Measurements from ENCODE around the gene MMP17.
A peak's percentile ranks its signal among the peaks of the same experiment; 100 is the strongest.

MMP17 gene

DNA sequence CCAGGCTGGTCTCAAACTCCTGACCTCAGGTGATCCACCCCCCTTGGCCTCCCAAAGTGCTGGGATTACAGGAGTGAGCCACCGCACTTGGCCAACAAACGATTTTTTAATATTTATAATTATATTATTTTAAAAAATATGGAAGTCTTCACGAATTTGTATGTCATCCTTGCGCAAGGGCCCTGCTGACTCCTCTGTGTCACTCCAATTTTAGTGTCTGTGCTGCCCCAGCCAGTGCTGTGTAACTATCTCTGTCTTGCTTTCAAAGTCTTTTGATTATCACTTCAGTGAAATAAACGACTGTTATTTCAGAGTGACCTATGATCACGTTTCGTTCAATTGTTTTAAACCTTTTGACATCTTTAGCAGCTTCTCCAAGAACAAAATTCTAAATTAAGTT is 13.1 kb upstream of the MMP17 start:
- Histone ChIP-seq H3K4me1 (ENCODE audit: control insufficient read depth, insufficient read depth, low read length) (peaks cover 3% of the 10 kb centered on the region), H3K4me3 (ENCODE audit: low read length) (no peak overlapping the region), H3K9me3 (ENCODE audit: control insufficient read depth, insufficient read depth, low read length) (no peaks in the 10 kb centered on the region), H3K27ac (ENCODE audit: low read length) (no peak overlapping the region), H3K36me3 (ENCODE audit: control insufficient read depth, insufficient read depth, low read length) (no peaks in the 10 kb centered on the region), H3K27me3 (ENCODE audit: control insufficient read depth, insufficient read depth, low read length) (no peaks in the 10 kb centered on the region)
- no CpG with 5 or more reads among the region's 7 CpGs for WGBS (ENCODE audit: insufficient coverage, insufficient read length)
- no peak for DNase-seq (ENCODE audit: low read depth, low spot score)

DNA sequence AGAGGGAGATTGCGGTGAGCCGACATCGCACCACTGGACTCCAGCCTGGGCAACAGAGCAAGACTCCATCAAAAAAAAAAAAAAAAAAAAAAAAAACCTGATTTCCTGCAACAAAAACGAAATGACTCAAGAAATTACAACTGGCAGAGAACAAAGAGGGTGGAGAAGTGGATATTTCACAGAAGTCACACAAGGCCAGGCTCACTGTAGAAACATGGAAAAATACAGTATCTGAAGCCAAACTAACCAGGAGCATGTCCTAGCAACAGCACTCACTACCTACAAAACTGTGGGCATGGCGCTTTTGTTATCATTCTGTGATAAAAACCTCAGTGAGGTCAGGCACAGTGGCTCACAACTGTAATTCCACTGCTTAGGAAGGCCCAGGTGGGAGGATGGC is 11.7 kb upstream of the MMP17 start:
- Histone ChIP-seq H3K27ac (ENCODE audit: low read length) (no peak overlapping the region), H3K9me3 (ENCODE audit: control insufficient read depth, insufficient read depth, low read length) (no peaks in the 10 kb centered on the region), H3K4me3 (ENCODE audit: low read length) (no peak overlapping the region), H3K4me1 (ENCODE audit: control insufficient read depth, insufficient read depth, low read length) (no peaks in the 10 kb centered on the region), H3K36me3 (ENCODE audit: control insufficient read depth, insufficient read depth, low read length) (no peaks in the 10 kb centered on the region), H3K27me3 (ENCODE audit: control insufficient read depth, insufficient read depth, low read length) (no peaks in the 10 kb centered on the region)
- WGBS (ENCODE audit: insufficient coverage, insufficient read length) = no CpG with 5 or more reads among the region's 5 CpGs
- no peak for DNase-seq (ENCODE audit: low read depth, low spot score)

DNA sequence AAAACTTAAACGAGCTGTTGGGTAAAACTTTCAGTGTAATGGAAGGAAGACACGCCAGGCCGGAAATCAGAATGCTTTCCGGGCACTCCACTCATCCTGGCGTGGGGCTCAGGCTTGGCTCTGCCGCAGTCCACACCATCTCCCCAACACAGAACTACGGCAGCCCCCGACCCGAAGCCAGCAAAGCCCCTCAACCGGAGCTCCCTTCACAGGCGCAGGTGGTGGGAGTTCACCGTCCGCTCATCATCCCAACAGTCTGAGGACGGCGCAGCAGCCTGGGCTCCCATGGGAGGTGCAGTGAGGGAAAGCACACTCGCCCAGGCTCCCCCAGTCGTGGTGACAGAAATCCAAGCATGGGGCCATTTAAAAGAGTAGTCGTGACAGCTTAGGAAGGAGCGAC is 11.0 kb upstream of the MMP17 start:
- Histone ChIP-seq H3K27me3 (ENCODE audit: control insufficient read depth, insufficient read depth, low read length) (no peaks in the 10 kb centered on the region), H3K4me3 (ENCODE audit: low read length) (no peak overlapping the region), H3K9me3 (ENCODE audit: control insufficient read depth, insufficient read depth, low read length) (no peaks in the 10 kb centered on the region), H3K27ac (ENCODE audit: low read length) (no peak overlapping the region), H3K36me3 (ENCODE audit: control insufficient read depth, insufficient read depth, low read length) (no peaks in the 10 kb centered on the region), H3K4me1 (ENCODE audit: control insufficient read depth, insufficient read depth, low read length) (no peaks in the 10 kb centered on the region)
- DNase-seq (ENCODE audit: low read depth, low spot score) = no peak
- WGBS (ENCODE audit: insufficient coverage, insufficient read length) = no CpG with 5 or more reads among the region's 19 CpGs

DNA sequence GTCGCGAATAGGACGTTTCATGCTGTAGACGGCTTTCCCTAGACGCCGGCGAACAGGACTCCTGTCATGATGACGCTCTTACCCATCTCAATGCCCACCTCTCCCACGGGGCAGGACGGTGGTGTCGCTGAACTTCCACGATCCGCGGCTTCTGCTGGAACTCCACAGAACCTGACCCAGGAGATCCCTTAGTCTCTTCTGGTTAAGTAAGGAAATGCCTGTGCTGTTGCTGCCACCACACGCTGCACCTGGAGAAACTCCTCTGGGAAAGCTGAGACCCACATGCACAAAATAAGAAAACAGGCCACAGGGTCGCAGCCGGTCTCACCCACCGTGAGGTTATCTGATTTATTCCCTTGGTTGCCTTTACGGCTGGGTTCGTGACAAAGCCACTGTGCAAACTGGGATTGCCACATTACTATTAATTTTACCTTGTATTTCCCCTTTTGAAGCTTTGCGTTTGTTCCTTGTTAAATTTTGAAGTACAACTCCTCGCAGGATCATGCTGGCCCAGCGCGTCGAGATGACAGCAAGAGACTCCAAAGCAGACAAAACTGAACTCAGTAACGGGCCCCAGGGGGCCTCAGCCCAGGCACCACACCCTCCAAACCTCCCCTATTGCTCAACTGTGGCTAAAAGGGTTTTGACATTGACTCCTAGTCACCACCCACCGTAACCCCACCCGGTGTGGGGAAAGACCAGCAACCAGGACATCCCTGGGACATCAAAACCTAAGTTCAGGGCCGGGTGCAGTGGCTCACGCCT is 9.2 kb upstream of the MMP17 start:
- no peak overlapping the region for H3K27ac ChIP-seq (ENCODE audit: low read length)
- WGBS (ENCODE audit: insufficient coverage, insufficient read length) = no CpG with 5 or more reads among the region's 30 CpGs
- no peaks in the 10 kb centered on the region for H3K36me3 ChIP-seq (ENCODE audit: control insufficient read depth, insufficient read depth, low read length)
- no peaks in the 10 kb centered on the region for H3K27me3 ChIP-seq (ENCODE audit: control insufficient read depth, insufficient read depth, low read length)
- H3K4me1 ChIP-seq (ENCODE audit: control insufficient read depth, insufficient read depth, low read length) = no peaks in the 10 kb centered on the region
- H3K9me3 ChIP-seq (ENCODE audit: control insufficient read depth, insufficient read depth, low read length) = no peaks in the 10 kb centered on the region
- no peak overlapping the region for H3K4me3 ChIP-seq (ENCODE audit: low read length)
- DNase-seq (ENCODE audit: low read depth, low spot score) = no peak

DNA sequence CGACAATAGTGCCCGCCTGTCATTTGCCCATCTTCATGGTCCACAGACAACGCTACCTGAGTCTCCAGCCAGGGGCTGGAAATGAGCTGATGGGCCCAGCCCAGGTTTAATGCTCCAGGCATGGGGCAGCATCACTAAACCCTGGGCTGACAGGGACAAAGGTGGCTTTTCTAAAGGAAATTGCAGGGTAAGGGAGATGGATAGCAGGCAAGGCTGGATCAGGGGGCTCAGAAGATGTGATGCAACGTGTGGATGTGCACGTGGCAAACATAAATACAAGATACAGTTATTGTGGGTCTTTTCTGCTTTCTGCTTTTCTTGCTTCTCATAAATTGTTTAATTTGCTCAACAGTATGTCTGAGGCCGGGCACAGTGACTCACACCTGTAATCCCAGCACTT is 3.7 kb upstream of the MMP17 start:
- peaks cover 4% of the 10 kb centered on the region; the same call in 1 of the 2 replicates for H3K27me3 ChIP-seq (ENCODE audit: control insufficient read depth, insufficient read depth, low read length)
- DNase-seq (ENCODE audit: low read depth, low spot score) = no peak
- H3K4me3 ChIP-seq (ENCODE audit: low read length) = no peak overlapping the region
- no peaks in the 10 kb centered on the region for H3K36me3 ChIP-seq (ENCODE audit: control insufficient read depth, insufficient read depth, low read length)
- no CpG with 5 or more reads among the region's 6 CpGs for WGBS (ENCODE audit: insufficient coverage, insufficient read length)
- peaks cover 2% of the 10 kb centered on the region; the same call in 1 of the 2 replicates for H3K4me1 ChIP-seq (ENCODE audit: control insufficient read depth, insufficient read depth, low read length)
- no peak overlapping the region for H3K27ac ChIP-seq (ENCODE audit: low read length)
- no peaks in the 10 kb centered on the region for H3K9me3 ChIP-seq (ENCODE audit: control insufficient read depth, insufficient read depth, low read length)

DNA sequence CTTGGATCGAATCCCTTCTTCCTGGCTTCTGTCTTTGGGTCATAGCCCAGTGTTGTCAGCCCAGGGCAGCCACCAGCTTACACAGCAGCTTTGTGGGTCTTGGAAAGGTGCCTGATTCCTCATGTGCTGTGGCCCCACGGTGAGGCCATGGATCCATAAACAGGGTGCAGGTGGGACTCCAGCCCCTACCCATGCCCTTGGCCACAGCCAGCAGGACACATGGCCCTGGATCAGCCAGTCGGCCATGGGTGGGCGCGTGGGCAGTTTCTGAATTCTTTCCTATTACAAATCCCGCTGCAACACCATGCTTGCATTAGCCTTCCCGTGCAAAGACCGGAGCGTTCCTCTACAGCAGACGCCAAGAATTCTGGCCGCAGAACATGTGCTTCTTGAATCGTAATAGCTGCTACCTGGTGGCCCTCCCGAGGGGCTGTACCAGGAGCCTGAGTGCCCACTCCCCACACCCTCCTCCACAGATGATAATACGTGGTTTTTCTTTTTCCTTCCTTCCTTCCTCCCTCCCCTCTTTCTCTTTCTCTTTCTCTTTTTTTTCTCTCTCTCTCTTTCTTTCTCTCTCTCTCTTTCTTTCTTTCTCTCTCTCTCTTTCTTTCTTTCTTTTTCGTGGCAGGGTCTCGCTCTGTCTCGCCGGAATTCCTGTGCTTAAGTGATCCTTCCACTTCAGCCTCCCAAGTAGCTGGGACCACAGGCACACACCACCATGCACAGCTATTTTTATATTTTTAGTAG is 2.9 kb upstream of the MMP17 start:
- no peak overlapping the region for H3K4me3 ChIP-seq (ENCODE audit: low read length)
- H3K36me3 ChIP-seq (ENCODE audit: control insufficient read depth, insufficient read depth, low read length) = no peaks in the 10 kb centered on the region; the same call in 1 of the 2 replicates
- WGBS (ENCODE audit: insufficient coverage, insufficient read length) = no CpG with 5 or more reads among the region's 18 CpGs
- peaks cover 7% of the 10 kb centered on the region; the same call in 1 of the 2 replicates for H3K27me3 ChIP-seq (ENCODE audit: control insufficient read depth, insufficient read depth, low read length)
- no peak for DNase-seq (ENCODE audit: low read depth, low spot score)
- H3K27ac ChIP-seq (ENCODE audit: low read length) = no peak overlapping the region
- H3K9me3 ChIP-seq (ENCODE audit: control insufficient read depth, insufficient read depth, low read length) = no peaks in the 10 kb centered on the region
- peaks cover 2% of the 10 kb centered on the region; the same call in 1 of the 2 replicates for H3K4me1 ChIP-seq (ENCODE audit: control insufficient read depth, insufficient read depth, low read length)

DNA sequence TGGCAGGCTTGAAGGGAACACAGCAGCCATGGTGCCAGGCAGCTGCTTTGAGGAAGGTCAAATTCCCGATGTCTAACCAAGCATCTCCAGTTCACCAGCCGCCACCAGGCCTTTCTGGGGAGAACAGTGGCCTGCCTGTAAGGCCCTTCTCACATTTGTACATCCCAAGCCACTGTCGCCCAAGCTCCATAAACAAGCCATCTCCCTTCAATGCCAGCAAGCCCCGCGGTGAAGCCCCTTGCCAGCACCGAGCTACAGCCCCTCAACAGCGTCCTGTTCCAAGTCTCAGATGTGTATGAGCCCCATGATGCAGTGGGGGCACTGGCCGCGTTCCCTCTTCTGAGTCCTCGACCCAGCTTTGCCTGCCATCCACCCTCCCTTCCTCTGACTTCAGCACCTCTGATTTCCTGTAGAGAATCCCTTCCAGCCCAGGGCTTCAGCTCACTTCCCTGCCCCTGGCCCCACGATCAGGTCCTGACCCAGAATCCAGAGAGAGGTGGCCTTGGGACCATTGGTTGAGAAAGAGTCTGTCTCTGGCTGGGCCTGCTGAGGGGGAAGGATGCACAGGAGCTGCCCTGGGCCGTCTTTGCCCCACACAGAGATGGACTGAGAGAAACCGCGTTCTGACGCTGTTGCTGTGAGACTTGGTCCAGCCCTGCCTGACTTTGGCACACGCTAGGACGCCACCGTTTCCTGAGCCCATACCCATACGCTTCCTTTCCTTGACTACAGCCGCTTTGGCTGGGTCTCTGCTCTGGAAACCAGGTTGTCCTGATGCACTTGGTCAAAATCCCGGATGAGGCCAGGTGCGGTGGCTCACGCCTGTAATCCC is 1.9 kb upstream of the MMP17 start:
- no peak overlapping the region for H3K4me3 ChIP-seq (ENCODE audit: low read length)
- H3K27me3 ChIP-seq (ENCODE audit: control insufficient read depth, insufficient read depth, low read length) = peaks cover 7% of the 10 kb centered on the region; the same call in 1 of the 2 replicates
- no peak overlapping the region for H3K27ac ChIP-seq (ENCODE audit: low read length)
- no peaks in the 10 kb centered on the region for H3K9me3 ChIP-seq (ENCODE audit: control insufficient read depth, insufficient read depth, low read length)
- H3K4me1 ChIP-seq (ENCODE audit: control insufficient read depth, insufficient read depth, low read length) = peaks cover 4% of the 10 kb centered on the region; the same call in 1 of the 2 replicates
- DNase-seq (ENCODE audit: low read depth, low spot score) = no peak
- H3K36me3 ChIP-seq (ENCODE audit: control insufficient read depth, insufficient read depth, low read length) = no peaks in the 10 kb centered on the region; the same call in 1 of the 2 replicates
- no CpG with 5 or more reads among the region's 23 CpGs for WGBS (ENCODE audit: insufficient coverage, insufficient read length)

DNA sequence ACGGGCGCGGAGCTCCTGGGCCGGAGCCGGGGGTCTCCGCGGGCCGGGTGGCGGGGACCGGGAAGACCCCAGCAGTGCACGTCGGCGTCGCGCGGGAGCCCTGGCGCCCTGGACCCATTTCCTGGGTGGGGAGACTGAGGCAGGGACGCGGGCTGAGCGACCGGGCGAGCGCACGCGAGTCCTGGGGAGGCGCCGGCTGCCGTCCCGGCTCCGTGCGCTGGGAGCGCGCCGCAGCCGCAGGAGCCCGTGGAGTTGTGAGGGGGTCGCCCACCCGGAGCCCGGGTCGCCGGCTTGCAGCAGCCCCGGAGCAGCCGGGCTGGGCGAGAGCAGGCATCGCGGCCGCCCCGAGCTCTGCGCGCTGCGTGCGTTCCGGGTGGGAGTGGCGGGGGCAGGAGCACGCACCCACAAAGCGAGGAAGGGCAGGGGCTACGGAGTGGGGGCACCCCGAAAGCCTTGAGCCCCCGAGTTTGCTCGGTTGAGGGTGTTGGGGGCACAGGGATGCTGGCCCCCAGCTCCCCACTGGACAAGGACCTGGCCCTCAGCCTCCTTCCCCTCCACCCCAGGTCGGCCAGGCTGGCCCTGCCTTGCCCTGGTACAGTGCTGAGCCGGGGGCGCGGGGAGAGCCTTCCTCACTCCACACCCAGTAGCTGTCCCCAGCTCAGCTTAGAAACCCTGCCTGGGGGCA is 620 bp downstream of the MMP17 start:
- Histone ChIP-seq H3K27me3 (ENCODE audit: control insufficient read depth, insufficient read depth, low read length) (peaks cover 7% of the 10 kb centered on the region; the same call in 1 of the 2 replicates), H3K9me3 (ENCODE audit: control insufficient read depth, insufficient read depth, low read length) (no peaks in the 10 kb centered on the region), H3K4me3 (ENCODE audit: low read length) (peak overlapping the region; percentile 36), H3K27ac (ENCODE audit: low read length) (no peak overlapping the region), H3K36me3 (ENCODE audit: control insufficient read depth, insufficient read depth, low read length) (no peaks in the 10 kb centered on the region; the same call in 1 of the 2 replicates), H3K4me1 (ENCODE audit: control insufficient read depth, insufficient read depth, low read length) (peaks cover 5% of the 10 kb centered on the region; the same call in 1 of the 2 replicates)
- DNase-seq (ENCODE audit: low read depth, low spot score) = no peak
- no CpG with 5 or more reads among the region's 64 CpGs for WGBS (ENCODE audit: insufficient coverage, insufficient read length)

DNA sequence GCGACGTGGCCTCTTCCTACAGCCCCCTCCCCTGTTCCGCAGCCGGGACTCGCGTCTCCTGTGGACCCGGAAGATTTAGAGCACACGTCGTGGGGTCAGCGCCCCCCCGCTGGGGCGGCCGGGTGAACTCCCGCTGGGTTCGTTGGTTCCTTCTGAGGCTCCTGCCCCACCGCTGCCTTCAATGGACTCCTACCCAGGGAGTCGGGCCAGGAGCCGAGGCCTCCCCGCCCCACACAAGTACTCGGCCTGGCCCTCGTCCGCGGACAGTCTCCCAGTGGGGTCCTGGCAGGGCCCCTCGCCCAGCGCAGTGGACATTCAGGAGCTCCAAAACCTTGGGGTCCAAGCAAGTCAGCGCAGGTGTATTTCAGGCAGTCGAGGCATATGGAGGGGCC is 1.2 kb downstream of the MMP17 start:
- no peak for DNase-seq (ENCODE audit: low read depth, low spot score)
- Histone ChIP-seq H3K27ac (ENCODE audit: low read length) (no peak overlapping the region), H3K4me1 (ENCODE audit: control insufficient read depth, insufficient read depth, low read length) (peaks cover 5% of the 10 kb centered on the region; the same call in 1 of the 2 replicates), H3K9me3 (ENCODE audit: control insufficient read depth, insufficient read depth, low read length) (no peaks in the 10 kb centered on the region), H3K4me3 (ENCODE audit: low read length) (peak overlapping the region; percentile 36; the same call in 1 of the 2 replicates), H3K27me3 (ENCODE audit: control insufficient read depth, insufficient read depth, low read length) (peaks cover 7% of the 10 kb centered on the region; the same call in 1 of the 2 replicates), H3K36me3 (ENCODE audit: control insufficient read depth, insufficient read depth, low read length) (no peaks in the 10 kb centered on the region; the same call in 1 of the 2 replicates)
- WGBS (ENCODE audit: insufficient coverage, insufficient read length) = no CpG with 5 or more reads among the region's 27 CpGs
